AG09309 (cell line): ENCODE data around the gene SLC39A10.

ENCODE experiments used
- DNase-seq: peaks from one replicate; pipeline ENCODE4 v3.0.0-alpha.2; 2010; ENCODE audit warnings: low read depth
- H3K4me3 ChIP-seq: 2 replicates; pipeline ENCODE4 v1.5.1; 2011; ENCODE audit warnings: mild to moderate bottlenecking, low read depth, low read length, moderate library complexity; ENCODE audit not compliant: control insufficient read depth
- TF ChIP-seq, protein P1 (sequence below): IDR thresholded peaks from 2 replicates; pipeline ENCODE4 v1.5.1; 2011; ENCODE audit warnings: mild to moderate bottlenecking, low read depth, low read length, inconsistent platforms; ENCODE audit not compliant: insufficient read depth, control insufficient read depth; ENCODE audit errors: missing control alignments

SLC39A10 gene

DNA sequence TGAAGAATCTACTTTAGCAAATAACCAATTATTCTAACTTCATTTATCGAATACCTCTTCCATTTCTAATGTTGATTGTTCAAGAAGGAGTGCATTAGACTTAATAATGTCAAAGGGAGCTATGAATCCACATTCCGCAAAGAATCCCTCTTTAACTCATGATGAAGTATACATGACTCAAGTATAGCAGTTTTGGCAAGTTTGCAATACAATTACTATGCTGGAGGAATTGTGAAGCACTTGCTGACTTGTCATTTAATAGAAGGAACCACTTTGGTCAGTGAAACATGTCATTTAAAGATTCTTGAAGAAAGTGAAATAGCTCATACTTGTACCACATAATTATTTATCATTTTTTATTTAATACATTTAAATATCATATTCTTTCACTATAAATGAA lies 125.1 kb downstream of the SLC39A10 start:
- peak; percentile 1 for DNase-seq
- no peak overlapping the region for H3K4me3 ChIP-seq
- TF ChIP-seq, protein P1, sequence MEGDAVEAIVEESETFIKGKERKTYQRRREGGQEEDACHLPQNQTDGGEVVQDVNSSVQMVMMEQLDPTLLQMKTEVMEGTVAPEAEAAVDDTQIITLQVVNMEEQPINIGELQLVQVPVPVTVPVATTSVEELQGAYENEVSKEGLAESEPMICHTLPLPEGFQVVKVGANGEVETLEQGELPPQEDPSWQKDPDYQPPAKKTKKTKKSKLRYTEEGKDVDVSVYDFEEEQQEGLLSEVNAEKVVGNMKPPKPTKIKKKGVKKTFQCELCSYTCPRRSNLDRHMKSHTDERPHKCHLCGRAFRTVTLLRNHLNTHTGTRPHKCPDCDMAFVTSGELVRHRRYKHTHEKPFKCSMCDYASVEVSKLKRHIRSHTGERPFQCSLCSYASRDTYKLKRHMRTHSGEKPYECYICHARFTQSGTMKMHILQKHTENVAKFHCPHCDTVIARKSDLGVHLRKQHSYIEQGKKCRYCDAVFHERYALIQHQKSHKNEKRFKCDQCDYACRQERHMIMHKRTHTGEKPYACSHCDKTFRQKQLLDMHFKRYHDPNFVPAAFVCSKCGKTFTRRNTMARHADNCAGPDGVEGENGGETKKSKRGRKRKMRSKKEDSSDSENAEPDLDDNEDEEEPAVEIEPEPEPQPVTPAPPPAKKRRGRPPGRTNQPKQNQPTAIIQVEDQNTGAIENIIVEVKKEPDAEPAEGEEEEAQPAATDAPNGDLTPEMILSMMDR = no peak
